GM19395 (cell line): ENCODE results near the gene HMGCLL1.

Experiments
- ATAC-seq: cut with Tn5 transposase; IDR thresholded peaks from one replicate; pipeline ENCODE4 v1.9.1; 2021; ENCODE audit warnings: mild to moderate bottlenecking, moderate library complexity; ENCODE audit not compliant: unreplicated experiment

The HMGCLL1 gene

GRCh38 chr6:55447891-55448290 is 131.1 kb downstream of the HMGCLL1 start:
- no peak for ATAC-seq

- no peak for ATAC-seq
Observed at GRCh38 chr6:55445648-55446204, 133.3 kb downstream of the HMGCLL1 start.

GRCh38 chr6:55443238-55444134 is 135.5 kb downstream of the HMGCLL1 start:
- ATAC-seq: no peak

GRCh38 chr6:55438203-55438602 is 140.8 kb downstream of the HMGCLL1 start:
- no peak for ATAC-seq

- ATAC-seq: no peak
Observed at GRCh38 chr6:55437141-55437540, 141.9 kb downstream of the HMGCLL1 start.

GRCh38 chr6:55433446-55434130 is 145.4 kb downstream of the HMGCLL1 start:
- ATAC-seq: no peak

- ATAC-seq: no peak
Observed at GRCh38 chr6:55423933-55424332, 155.1 kb downstream of the HMGCLL1 start.

- ATAC-seq: no peak
Observed at GRCh38 chr6:55410674-55411073, 168.3 kb downstream of the HMGCLL1 start.

GRCh38 chr6:55405474-55406235 is 173.3 kb downstream of the HMGCLL1 start:
- ATAC-seq: no peak

- no peak for ATAC-seq
Observed at GRCh38 chr6:55399351-55399750, 179.6 kb downstream of the HMGCLL1 start.

GRCh38 chr6:55397986-55398385 is 181.0 kb downstream of the HMGCLL1 start:
- no peak for ATAC-seq

- ATAC-seq: no peak
Observed at GRCh38 chr6:55395871-55396270, 183.1 kb downstream of the HMGCLL1 start.

- no peak for ATAC-seq
Observed at GRCh38 chr6:55388211-55388610, 190.8 kb downstream of the HMGCLL1 start.
